Keratinocyte (primary cell): ENCODE data around the gene ZNF831. TPM values are rescaled to one million over a fixed set of nuclear protein-coding genes. Genes with fewer than 3 reads are reported as not detected.

ENCODE experiments used
- DNase-seq: peaks from one replicate; pipeline ENCODE4 v3.0.0-alpha.2; 2011; ENCODE audit warnings: low read depth, missing footprints, low spot score
- FAIRE-seq: peaks from 2 replicates; lab custom pipeline; 2011; peaks lifted over from hg19 to GRCh38; lab: Jason Lieb, UNC
- H2AFZ ChIP-seq: 2 replicates; pipeline ENCODE4 v1.6.0; 2012; ENCODE audit warnings: low read length, control low read depth, inconsistent platforms; ENCODE audit not compliant: control insufficient read depth
- H3K27ac ChIP-seq: 2 replicates; pipeline ENCODE4 v1.5.1; 2011; ENCODE audit warnings: low read length; ENCODE audit not compliant: control insufficient read depth, insufficient read depth
- H3K27me3 ChIP-seq: 3 replicates; pipeline ENCODE4 v1.6.0; 2011; ENCODE audit warnings: low read length; ENCODE audit not compliant: control insufficient read depth, insufficient read depth; ENCODE audit errors: extremely low read depth
- H3K36me3 ChIP-seq, 2 experiments: 2 replicates in 1 of 2; 3 replicates in 1 of 2; pipeline ENCODE4 v1.5.1; 2011; ENCODE audit warnings: low read length in 2 of 2, mild to moderate bottlenecking in 1 of 2; ENCODE audit not compliant: control insufficient read depth in 2 of 2, insufficient read depth in 2 of 2; ENCODE audit errors: extremely low read depth in 1 of 2
- H3K4me1 ChIP-seq: 3 replicates; pipeline ENCODE4 v1.5.1; 2011; ENCODE audit warnings: low read length; ENCODE audit not compliant: control insufficient read depth, insufficient read depth; ENCODE audit errors: extremely low read depth
- H3K4me2 ChIP-seq: 3 replicates; pipeline ENCODE4 v1.6.0; 2011; ENCODE audit warnings: low read depth, low read length; ENCODE audit not compliant: control insufficient read depth, insufficient read depth; ENCODE audit errors: extremely low read depth
- H3K4me3 ChIP-seq, 3 experiments: fragments of 200-600 bp in 1 of 3; sonication (generic) in 1 of 3; 2 replicates in 2 of 3; 3 replicates in 1 of 3; pipeline ENCODE4 v1.5.1; 2011 to 2016; ENCODE audit warnings: low read length in 3 of 3, mild to moderate bottlenecking in 3 of 3, control low read depth in 2 of 3, inconsistent platforms in 1 of 3, low read depth in 1 of 3, mixed read lengths in 1 of 3, mixed run types in 1 of 3, moderate library complexity in 1 of 3; ENCODE audit not compliant: control insufficient read depth in 2 of 3, insufficient read depth in 2 of 3; ENCODE audit errors: extremely low read depth in 1 of 3
- H3K79me2 ChIP-seq: 2 replicates; pipeline ENCODE4 v1.6.0; 2012; ENCODE audit warnings: low read length; ENCODE audit not compliant: control insufficient read depth, insufficient read depth
- H3K9ac ChIP-seq: 3 replicates; pipeline ENCODE4 v1.6.0; 2011; ENCODE audit warnings: low read length; ENCODE audit not compliant: control insufficient read depth, insufficient read depth; ENCODE audit errors: extremely low read depth
- H3K9me1 ChIP-seq: 3 replicates; pipeline ENCODE4 v1.6.0; 2011; ENCODE audit warnings: low read length; ENCODE audit not compliant: control insufficient read depth, insufficient read depth; ENCODE audit errors: extremely low read depth
- H3K9me3 ChIP-seq: 2 replicates; pipeline ENCODE4 v1.5.1; 2012; ENCODE audit warnings: low read depth, low read length; ENCODE audit not compliant: control insufficient read depth
- H4K20me1 ChIP-seq: 3 replicates; pipeline ENCODE4 v1.6.0; 2011; ENCODE audit warnings: low read length; ENCODE audit not compliant: control insufficient read depth, insufficient read depth; ENCODE audit errors: extremely low read depth
- EZH2 ChIP-seq: IDR thresholded peaks from one replicate; pipeline ENCODE4 v1.6.1; 2012; ENCODE audit warnings: inconsistent platforms, mild to moderate bottlenecking, low read length, moderate library complexity
- dilution Hi-C: fragments of 300-500 bp; cut with MboI; formaldehyde crosslinking; loops from one replicate; pipeline ENCODE4 v1.7.0; 2020; ENCODE audit warnings: low sequenced_read_pairs; ENCODE audit not compliant: extremely low pct_ligation_motif_present
- polyA plus RNA-seq, 5 experiments: library from polyadenylated mRNA; depleted of rRNA in 3 of 5; stranded (reverse) in 3 of 5; stranded (forward) in 1 of 5; unstranded in 1 of 5; fragments of >200 nt; gene quantifications; 1 replicate in 1 of 5; 2 replicates in 3 of 5; 3 replicates in 1 of 5; pipeline versions ENCODE4 v1.2.1 to v1.2.3, GENCODE V29; 2011 to 2012; ENCODE audit warnings: missing spikeins in 2 of 5, low read depth in 1 of 5, low replicate concordance in 1 of 5
- TF ChIP-seq, protein P1 (sequence below), 3 experiments: IDR thresholded peaks in 1 of 3; conservative IDR thresholded peaks in 1 of 3; optimal IDR thresholded peaks in 1 of 3; 2 replicates in 2 of 3; 3 replicates in 1 of 3; pipeline versions ENCODE3 to v1.5.1; 2011; ENCODE audit warnings: low read length in 3 of 3, mild to moderate bottlenecking in 3 of 3, moderate library complexity in 2 of 3, control low read depth in 1 of 3, inconsistent platforms in 1 of 3; ENCODE audit not compliant: insufficient read depth in 2 of 3; ENCODE audit errors: extremely low read depth in 1 of 3

Gene ZNF831
- polyA plus RNA-seq, 1 donor (not counting 4 experiments of a cell fraction or from before 2014, with no cell fraction given), result not detected

DNA sequence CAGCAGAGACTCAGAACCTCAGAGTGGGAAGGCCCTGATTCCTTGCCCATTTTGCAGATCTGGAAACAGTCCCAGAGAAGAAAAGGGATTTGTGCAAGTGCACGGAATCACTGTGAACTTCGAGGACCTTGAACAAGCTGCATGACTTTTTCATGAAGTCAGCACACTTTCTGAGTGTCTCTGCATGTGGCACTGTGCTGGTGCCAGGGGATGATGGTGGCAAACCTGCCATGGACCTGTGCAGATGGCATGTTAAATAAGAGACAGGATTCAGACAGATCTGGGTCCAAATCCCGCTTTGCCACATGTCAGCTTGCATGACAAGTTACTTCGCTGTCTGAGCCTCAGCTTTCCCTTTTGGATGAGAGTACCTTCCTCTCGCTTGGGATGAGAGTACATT, 26.8 kb downstream of the ZNF831 start:
- H3K36me3 ChIP-seq, result no peaks in the 10 kb centered on the region
- dilution Hi-C loops, result no loop called here
- no peak overlapping the region for H2AFZ ChIP-seq
- no peaks in the 10 kb centered on the region for H3K4me1 ChIP-seq
- no peak overlapping the region for H3K9ac ChIP-seq
- DNase-seq (no peak), FAIRE-seq (no peak)
- TF ChIP-seq, protein P1, sequence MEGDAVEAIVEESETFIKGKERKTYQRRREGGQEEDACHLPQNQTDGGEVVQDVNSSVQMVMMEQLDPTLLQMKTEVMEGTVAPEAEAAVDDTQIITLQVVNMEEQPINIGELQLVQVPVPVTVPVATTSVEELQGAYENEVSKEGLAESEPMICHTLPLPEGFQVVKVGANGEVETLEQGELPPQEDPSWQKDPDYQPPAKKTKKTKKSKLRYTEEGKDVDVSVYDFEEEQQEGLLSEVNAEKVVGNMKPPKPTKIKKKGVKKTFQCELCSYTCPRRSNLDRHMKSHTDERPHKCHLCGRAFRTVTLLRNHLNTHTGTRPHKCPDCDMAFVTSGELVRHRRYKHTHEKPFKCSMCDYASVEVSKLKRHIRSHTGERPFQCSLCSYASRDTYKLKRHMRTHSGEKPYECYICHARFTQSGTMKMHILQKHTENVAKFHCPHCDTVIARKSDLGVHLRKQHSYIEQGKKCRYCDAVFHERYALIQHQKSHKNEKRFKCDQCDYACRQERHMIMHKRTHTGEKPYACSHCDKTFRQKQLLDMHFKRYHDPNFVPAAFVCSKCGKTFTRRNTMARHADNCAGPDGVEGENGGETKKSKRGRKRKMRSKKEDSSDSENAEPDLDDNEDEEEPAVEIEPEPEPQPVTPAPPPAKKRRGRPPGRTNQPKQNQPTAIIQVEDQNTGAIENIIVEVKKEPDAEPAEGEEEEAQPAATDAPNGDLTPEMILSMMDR (optimal IDR thresholded peaks at IDR 0.05 in 1 of 3, IDR thresholded peaks at IDR 0.05 in 1 of 3, conservative IDR thresholded peaks at IDR 0.05 in 1 of 3; ENCODE audit: extremely low read depth in 1 of 3, insufficient read depth in 2 of 3, low read length in 3 of 3), result no peak
- no peak for TF ChIP-seq EZH2
- H3K4me2 ChIP-seq, result no peak overlapping the region
- H3K79me2 ChIP-seq, result no peaks in the 10 kb centered on the region
- no peak overlapping the region for H3K27ac ChIP-seq
- H3K9me3 ChIP-seq, result no peaks in the 10 kb centered on the region
- H4K20me1 ChIP-seq, result no peaks in the 10 kb centered on the region
- no peaks in the 10 kb centered on the region for H3K9me1 ChIP-seq
- no peak overlapping the region for H3K4me3 ChIP-seq
- no peaks in the 10 kb centered on the region for H3K27me3 ChIP-seq

DNA sequence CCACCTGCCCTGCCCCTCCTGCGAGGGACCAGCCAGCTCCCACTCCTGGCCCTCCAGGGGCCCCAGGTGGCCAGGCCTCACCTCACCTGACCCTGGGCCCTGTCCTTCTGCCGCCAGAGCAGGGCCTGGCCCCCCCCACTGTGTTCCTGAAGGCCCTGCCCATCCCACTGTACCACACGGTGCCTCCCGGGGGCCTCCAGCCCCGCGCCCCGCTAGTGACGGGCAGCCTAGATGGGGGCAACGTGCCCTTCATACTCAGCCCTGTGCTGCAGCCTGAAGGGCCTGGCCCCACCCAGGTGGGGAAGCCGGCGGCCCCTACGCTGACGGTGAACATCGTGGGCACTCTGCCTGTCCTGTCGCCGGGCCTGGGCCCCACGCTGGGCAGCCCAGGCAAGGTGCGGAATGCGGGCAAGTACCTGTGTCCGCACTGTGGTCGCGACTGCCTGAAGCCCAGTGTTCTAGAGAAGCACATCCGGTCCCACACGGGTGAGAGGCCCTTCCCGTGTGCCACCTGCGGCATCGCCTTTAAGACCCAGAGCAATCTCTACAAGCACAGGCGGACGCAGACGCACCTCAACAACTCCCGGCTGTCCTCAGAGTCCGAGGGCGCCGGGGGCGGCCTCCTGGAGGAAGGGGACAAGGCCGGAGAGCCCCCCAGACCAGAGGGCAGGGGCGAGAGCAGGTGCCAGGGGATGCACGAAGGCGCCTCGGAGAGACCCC, 27.6 kb downstream of the ZNF831 start:
- H3K36me3 ChIP-seq, result no peaks in the 10 kb centered on the region

More for the DNA sequence above, 27.6 kb downstream of the ZNF831 start:
- Histone ChIP-seq H3K9me1 (no peaks in the 10 kb centered on the region), H3K4me2 (no peak overlapping the region), H3K27ac (no peak overlapping the region), H4K20me1 (no peaks in the 10 kb centered on the region), H3K9ac (no peak overlapping the region), H3K4me3 (no peak overlapping the region), H3K4me1 (no peaks in the 10 kb centered on the region), H2AFZ (no peak overlapping the region), H3K27me3 (no peaks in the 10 kb centered on the region), H3K79me2 (no peaks in the 10 kb centered on the region), H3K9me3 (no peaks in the 10 kb centered on the region)
- DNase-seq, result no peak
- dilution Hi-C loops, result no loop called here
- TF ChIP-seq, protein P1 (optimal IDR thresholded peaks at IDR 0.05 in 1 of 3, IDR thresholded peaks at IDR 0.05 in 1 of 3, conservative IDR thresholded peaks at IDR 0.05 in 1 of 3; ENCODE audit: extremely low read depth in 1 of 3, insufficient read depth in 2 of 3, low read length in 3 of 3), result no peak
- TF ChIP-seq EZH2, result no peak
- FAIRE-seq, result no peak
